Measurements from ENCODE around the gene COL6A5. TPM values are rescaled to one million over a fixed set of nuclear protein-coding genes. Genes with fewer than 3 reads are reported as not detected.

Gene COL6A5
- total RNA-seq, 4 donors from 2014 or later: 0.11 TPM; not detected in 3

GRCh38 chr3:130377960-130378676, 32.6 kb downstream of the COL6A5 start:
- intact Hi-C loops (cut with DNase I): no loop called here
- H3K36me3 ChIP-seq: no peaks in the 10 kb centered on the region
- no peak for DNase-seq
- H3K4me3 ChIP-seq (replicated peaks in 1 of 3): no peak overlapping the region
- no peaks in the 10 kb centered on the region for H3K9me3 ChIP-seq
- TF ChIP-seq POLR2A (IDR thresholded peaks at IDR 0.05): no peak
- no peak for TF ChIP-seq CTCF (IDR thresholded peaks at IDR 0.05)
- no peaks in the 10 kb centered on the region for H3K4me1 ChIP-seq
- H3K27ac ChIP-seq: no peak overlapping the region
- 63 to 73% methylated on average over 1 of the region's 1 CpG for WGBS, 2 donors
- no peaks in the 10 kb centered on the region for H3K27me3 ChIP-seq

DNA sequence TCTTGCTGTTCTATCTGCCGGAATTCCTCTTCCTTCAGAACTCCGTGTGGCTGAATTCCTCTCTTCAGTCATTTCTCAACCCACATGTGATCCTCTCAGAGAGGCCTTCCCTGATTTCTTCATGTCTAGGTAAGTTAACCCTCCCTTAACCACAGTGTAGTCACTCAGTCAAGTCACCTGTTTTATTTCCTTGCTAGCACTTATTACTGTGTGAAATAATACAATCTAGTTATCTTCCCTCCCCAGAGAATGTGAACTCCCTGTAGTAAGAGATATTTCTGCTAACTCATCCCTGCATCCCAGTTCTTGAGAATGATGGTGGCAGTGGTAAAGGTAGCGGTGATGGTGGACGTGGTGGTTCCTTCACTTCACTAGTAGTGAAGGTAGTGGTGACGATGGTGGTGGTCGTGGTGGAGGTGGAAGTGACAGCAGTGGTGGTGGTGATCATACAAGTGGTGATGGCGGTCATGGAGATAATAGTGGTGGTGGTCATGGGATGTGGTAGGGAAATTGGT, 33.3 kb downstream of the COL6A5 start:
- Histone ChIP-seq H3K4me1 (no peaks in the 10 kb centered on the region), H3K4me3 (replicated peaks in 1 of 3) (no peak overlapping the region), H3K27me3 (no peaks in the 10 kb centered on the region), H3K9me3 (no peaks in the 10 kb centered on the region), H3K27ac (no peak overlapping the region), H3K36me3 (no peaks in the 10 kb centered on the region)
- no peak for DNase-seq
- no peak for TF ChIP-seq CTCF (IDR thresholded peaks at IDR 0.05)
- no peak for TF ChIP-seq POLR2A (IDR thresholded peaks at IDR 0.05)
- intact Hi-C loops (cut with DNase I): no loop called here
- 70 to 79% methylated on average over 7 of the region's 7 CpGs for WGBS, 2 donors

DNA sequence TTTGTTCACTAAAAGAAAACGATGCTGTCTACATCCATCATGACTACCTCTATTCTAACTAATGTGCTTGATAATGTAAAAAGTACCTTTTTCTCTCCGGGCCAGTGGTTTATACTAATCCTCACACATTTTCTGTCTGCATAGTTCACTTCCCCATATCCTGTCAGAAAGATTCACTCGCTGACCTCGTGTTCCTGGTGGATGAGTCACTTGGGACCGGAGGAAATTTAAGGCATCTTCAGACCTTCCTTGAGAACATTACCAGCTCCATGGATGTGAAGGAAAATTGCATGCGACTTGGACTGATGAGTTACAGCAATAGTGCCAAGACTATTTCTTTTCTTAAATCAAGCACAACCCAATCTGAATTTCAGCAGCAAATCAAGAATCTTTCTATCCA, 33.8 kb downstream of the COL6A5 start:
- Histone ChIP-seq H3K27me3 (no peaks in the 10 kb centered on the region), H3K9me3 (no peaks in the 10 kb centered on the region), H3K4me3 (replicated peaks in 1 of 3) (no peak overlapping the region), H3K4me1 (no peaks in the 10 kb centered on the region), H3K36me3 (no peaks in the 10 kb centered on the region), H3K27ac (no peak overlapping the region)
- DNase-seq: no peak
- intact Hi-C loops (cut with DNase I): no loop called here
- TF ChIP-seq POLR2A (IDR thresholded peaks at IDR 0.05) (no peak), CTCF (IDR thresholded peaks at IDR 0.05) (no peak)
- WGBS, 2 donors: 89 to 91% methylated on average over 6 of the region's 6 CpGs

- Histone ChIP-seq H3K4me1 (no peaks in the 10 kb centered on the region), H3K27me3 (no peaks in the 10 kb centered on the region), H3K27ac (no peak overlapping the region), H3K36me3 (no peaks in the 10 kb centered on the region), H3K9me3 (no peaks in the 10 kb centered on the region), H3K4me3 (replicated peaks in 1 of 3) (no peak overlapping the region)
- intact Hi-C loops (cut with DNase I): no loop called here
- no peak for DNase-seq
- no peak for TF ChIP-seq CTCF (IDR thresholded peaks at IDR 0.05)
- TF ChIP-seq POLR2A (IDR thresholded peaks at IDR 0.05): no peak
Observed at GRCh38 chr3:130380398-130380797, 34.9 kb downstream of the COL6A5 start.

GRCh38 chr3:130383424-130383823, 38.0 kb downstream of the COL6A5 start:
- intact Hi-C loops (cut with DNase I): no loop called here
- no peak overlapping the region for H3K27ac ChIP-seq
- WGBS, 2 donors: 90 to 92% methylated on average over 3 of the region's 3 CpGs
- no peaks in the 10 kb centered on the region for H3K36me3 ChIP-seq
- DNase-seq: no peak
- TF ChIP-seq CTCF (IDR thresholded peaks at IDR 0.05) (no peak), POLR2A (IDR thresholded peaks at IDR 0.05) (no peak)
- no peak overlapping the region for H3K4me3 ChIP-seq (replicated peaks in 1 of 3)
- H3K27me3 ChIP-seq: no peaks in the 10 kb centered on the region
- no peaks in the 10 kb centered on the region for H3K9me3 ChIP-seq
- no peaks in the 10 kb centered on the region for H3K4me1 ChIP-seq

Data from thyroid gland (tissue), 4 donors.